ENCODE results near the gene DLL1.
A peak's percentile ranks its signal among the peaks of the same experiment; 100 is the strongest.

The DLL1 gene

GRCh38 chr6:170292111-170292406 is 1.2 kb upstream of the DLL1 start:
- no peak overlapping the region for H4K8ac ChIP-seq (ENCODE audit: low read depth, low read length)
- H3K23ac ChIP-seq (ENCODE audit: low read length), result no peak overlapping the region
- peaks cover 18% of the 10 kb centered on the region for H3K9me3 ChIP-seq (ENCODE audit: insufficient read depth, low read depth, low read length)
- H4K91ac ChIP-seq (ENCODE audit: low read depth, low read length), result no peak overlapping the region
- H3K4ac ChIP-seq (ENCODE audit: low read depth, low read length), result no peak overlapping the region
- H3K18ac ChIP-seq (ENCODE audit: low read length), result no peak overlapping the region
- H3K79me2 ChIP-seq (ENCODE audit: control insufficient read depth, insufficient read depth, low read length, poor library complexity), result no peaks in the 10 kb centered on the region
- H3K14ac ChIP-seq (ENCODE audit: low read length), result no peak overlapping the region
- H3K4me1 ChIP-seq (ENCODE audit: control insufficient read depth in 1 of 2, insufficient read depth in 2 of 2, low read length in 2 of 2), result peaks cover 16 to 50% of the 10 kb centered on the region in 2 experiments
- no peak overlapping the region for H2BK120ac ChIP-seq (ENCODE audit: insufficient read depth, low read length, poor library complexity)
- no peak overlapping the region for H2AFZ ChIP-seq (ENCODE audit: insufficient read depth, low read length, poor library complexity)
- H3K79me1 ChIP-seq (ENCODE audit: low read length), result peaks cover 3% of the 10 kb centered on the region
- peaks cover 85% of the 10 kb centered on the region for H3K27me3 ChIP-seq (ENCODE audit: insufficient read depth, low read length)
- peak overlapping the region; percentile 73 for H3K4me2 ChIP-seq (ENCODE audit: low read length)
- whole genome bisulfite sequencing (ENCODE audit: extremely low coverage, insufficient coverage, insufficient read length), result no CpG with 5 or more reads among the region's 11 CpGs
- no peak for DNase-seq
- H2BK12ac ChIP-seq (ENCODE audit: low read length), result no peak overlapping the region
- no peak overlapping the region for H3K4me3 ChIP-seq (ENCODE audit: low read depth, low read length)
- H3K36me3 ChIP-seq (ENCODE audit: control insufficient read depth in 1 of 2, insufficient read depth in 2 of 2, low read length in 2 of 2), result peaks cover 4 to 9% of the 10 kb centered on the region in 2 experiments
- H2AK5ac ChIP-seq (ENCODE audit: low read length), result no peak overlapping the region
- H3K27ac ChIP-seq (ENCODE audit: low read depth, low read length), result no peak overlapping the region
- H3K9ac ChIP-seq (ENCODE audit: low read length), result no peak overlapping the region
- H4K12ac ChIP-seq (ENCODE audit: low read depth, low read length), result no peak overlapping the region
- H2BK5ac ChIP-seq (ENCODE audit: low read depth, low read length, poor library complexity), result no peak overlapping the region

GRCh38 chr6:170291271-170292110 is 613 bp upstream of the DLL1 start:
- Histone ChIP-seq H3K27me3 (ENCODE audit: insufficient read depth, low read length) (peaks cover 79% of the 10 kb centered on the region), H3K9me3 (ENCODE audit: insufficient read depth, low read depth, low read length) (peaks cover 18% of the 10 kb centered on the region), H3K4me3 (ENCODE audit: low read depth, low read length) (no peak overlapping the region), H2BK12ac (ENCODE audit: low read length) (no peak overlapping the region), H4K8ac (ENCODE audit: low read depth, low read length) (no peak overlapping the region), H2BK120ac (ENCODE audit: insufficient read depth, low read length, poor library complexity) (peak overlapping the region; percentile 13), H3K9ac (ENCODE audit: low read length) (no peak overlapping the region), H3K18ac (ENCODE audit: low read length) (no peak overlapping the region), H4K12ac (ENCODE audit: low read depth, low read length) (no peak overlapping the region), H3K4me1 (ENCODE audit: control insufficient read depth in 1 of 2, insufficient read depth in 2 of 2, low read length in 2 of 2) (peaks cover 14 to 47% of the 10 kb centered on the region in 2 experiments), H2AK5ac (ENCODE audit: low read length) (no peak overlapping the region), H3K4ac (ENCODE audit: low read depth, low read length) (no peak overlapping the region), H3K36me3 (ENCODE audit: control insufficient read depth in 1 of 2, insufficient read depth in 2 of 2, low read length in 2 of 2) (peaks cover 4 to 9% of the 10 kb centered on the region in 2 experiments), H3K4me2 (ENCODE audit: low read length) (peak overlapping the region; percentile 73), H3K14ac (ENCODE audit: low read length) (no peak overlapping the region), H3K27ac (ENCODE audit: low read depth, low read length) (no peak overlapping the region), H3K23ac (ENCODE audit: low read length) (no peak overlapping the region), H2BK5ac (ENCODE audit: low read depth, low read length, poor library complexity) (no peak overlapping the region), H2AFZ (ENCODE audit: insufficient read depth, low read length, poor library complexity) (no peak overlapping the region), H3K79me1 (ENCODE audit: low read length) (peaks cover 3% of the 10 kb centered on the region), H3K79me2 (ENCODE audit: control insufficient read depth, insufficient read depth, low read length, poor library complexity) (no peaks in the 10 kb centered on the region), H4K91ac (ENCODE audit: low read depth, low read length) (peak overlapping the region; percentile 26)
- WGBS (ENCODE audit: extremely low coverage, insufficient coverage, insufficient read length), result no CpG with 5 or more reads among the region's 87 CpGs
- DNase-seq, result peak in 1 of 2 donors; percentile 32

GRCh38 chr6:170289951-170290295 is 955 bp downstream of the DLL1 start:
- peak overlapping the region; percentile 77 for H3K4me3 ChIP-seq (ENCODE audit: low read depth, low read length)
- H4K8ac ChIP-seq (ENCODE audit: low read depth, low read length), result peak overlapping the region; percentile 12
- no peak overlapping the region for H2AK5ac ChIP-seq (ENCODE audit: low read length)
- no peak overlapping the region for H2BK12ac ChIP-seq (ENCODE audit: low read length)
- H3K79me1 ChIP-seq (ENCODE audit: low read length), result peaks cover 3% of the 10 kb centered on the region
- no peak overlapping the region for H4K12ac ChIP-seq (ENCODE audit: low read depth, low read length)
- no peak overlapping the region for H3K9ac ChIP-seq (ENCODE audit: low read length)
- H3K27ac ChIP-seq (ENCODE audit: low read depth, low read length), result no peak overlapping the region
- peaks cover 8% of the 10 kb centered on the region for H3K9me3 ChIP-seq (ENCODE audit: insufficient read depth, low read depth, low read length)
- peaks cover 10 to 15% of the 10 kb centered on the region in 2 experiments for H3K36me3 ChIP-seq (ENCODE audit: control insufficient read depth in 1 of 2, insufficient read depth in 2 of 2, low read length in 2 of 2)
- no peak overlapping the region for H4K91ac ChIP-seq (ENCODE audit: low read depth, low read length)
- H3K4ac ChIP-seq (ENCODE audit: low read depth, low read length), result no peak overlapping the region
- no peaks in the 10 kb centered on the region for H3K79me2 ChIP-seq (ENCODE audit: control insufficient read depth, insufficient read depth, low read length, poor library complexity)
- peak overlapping the region; percentile 73 for H3K4me2 ChIP-seq (ENCODE audit: low read length)
- H3K23ac ChIP-seq (ENCODE audit: low read length), result no peak overlapping the region
- DNase-seq, result no peak
- peak overlapping the region; percentile 45 for H2AFZ ChIP-seq (ENCODE audit: insufficient read depth, low read length, poor library complexity)
- WGBS (ENCODE audit: extremely low coverage, insufficient coverage, insufficient read length), result no CpG with 5 or more reads among the region's 41 CpGs
- peaks cover 10 to 35% of the 10 kb centered on the region in 2 experiments for H3K4me1 ChIP-seq (ENCODE audit: control insufficient read depth in 1 of 2, insufficient read depth in 2 of 2, low read length in 2 of 2)
- H2BK120ac ChIP-seq (ENCODE audit: insufficient read depth, low read length, poor library complexity), result no peak overlapping the region
- H3K14ac ChIP-seq (ENCODE audit: low read length), result peak overlapping the region; percentile 42
- H3K18ac ChIP-seq (ENCODE audit: low read length), result peak overlapping the region; percentile 37
- peaks cover 63% of the 10 kb centered on the region for H3K27me3 ChIP-seq (ENCODE audit: insufficient read depth, low read length)
- no peak overlapping the region for H2BK5ac ChIP-seq (ENCODE audit: low read depth, low read length, poor library complexity)

DNA sequence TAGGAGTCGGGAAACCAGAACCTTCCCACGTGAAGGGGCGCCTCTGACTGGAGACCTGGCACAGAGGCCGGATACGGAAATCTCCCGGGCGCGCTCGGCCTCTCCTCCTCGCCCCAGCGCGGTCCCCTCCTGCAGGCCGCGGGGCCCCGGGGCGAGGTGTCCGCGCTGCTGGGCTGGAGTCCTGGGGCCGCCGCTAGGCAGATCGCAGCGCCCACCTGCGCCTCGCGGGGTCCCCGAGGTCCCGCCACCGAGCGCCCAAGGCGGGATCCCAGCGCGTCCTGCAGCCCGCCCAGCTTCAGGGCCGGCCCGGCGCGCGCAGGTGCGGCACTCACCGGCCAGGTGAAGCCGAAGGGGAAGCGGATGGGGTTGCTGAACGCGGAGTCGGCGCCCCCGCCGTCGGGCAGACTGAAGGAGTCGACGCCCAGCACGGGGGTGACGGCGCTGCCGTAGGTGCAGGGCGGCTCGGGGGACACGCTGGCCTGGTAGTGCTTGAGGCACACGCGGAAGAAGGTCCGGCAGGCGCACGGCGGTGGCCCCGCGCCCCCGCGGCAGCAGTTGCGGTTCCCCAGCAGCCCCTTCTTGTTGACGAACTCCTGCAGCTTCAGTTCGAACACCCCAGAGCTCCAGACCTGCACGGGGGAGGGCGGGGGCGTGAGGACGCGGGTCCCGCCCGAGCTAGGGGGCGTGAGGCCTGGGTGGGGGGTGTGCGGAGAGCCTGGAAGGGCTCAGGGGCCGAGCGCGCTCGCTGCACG is 1.5 kb downstream of the DLL1 start:
- Histone ChIP-seq H3K79me2 (ENCODE audit: control insufficient read depth, insufficient read depth, low read length, poor library complexity) (no peaks in the 10 kb centered on the region), H3K9me3 (ENCODE audit: insufficient read depth, low read depth, low read length) (peaks cover 8% of the 10 kb centered on the region), H3K4me1 (ENCODE audit: control insufficient read depth in 1 of 2, insufficient read depth in 2 of 2, low read length in 2 of 2) (peaks cover 10 to 35% of the 10 kb centered on the region in 2 experiments), H3K4me3 (ENCODE audit: low read depth, low read length) (peak overlapping the region; percentile 77), H2BK12ac (ENCODE audit: low read length) (no peak overlapping the region), H3K4ac (ENCODE audit: low read depth, low read length) (no peak overlapping the region), H2BK120ac (ENCODE audit: insufficient read depth, low read length, poor library complexity) (no peak overlapping the region), H3K79me1 (ENCODE audit: low read length) (peaks cover 3% of the 10 kb centered on the region), H3K9ac (ENCODE audit: low read length) (no peak overlapping the region), H4K91ac (ENCODE audit: low read depth, low read length) (peak overlapping the region; percentile 1), H3K27me3 (ENCODE audit: insufficient read depth, low read length) (peaks cover 57% of the 10 kb centered on the region), H4K12ac (ENCODE audit: low read depth, low read length) (no peak overlapping the region), H4K8ac (ENCODE audit: low read depth, low read length) (no peak overlapping the region), H2AFZ (ENCODE audit: insufficient read depth, low read length, poor library complexity) (peak overlapping the region; percentile 45), H3K27ac (ENCODE audit: low read depth, low read length) (no peak overlapping the region), H2BK5ac (ENCODE audit: low read depth, low read length, poor library complexity) (no peak overlapping the region), H2AK5ac (ENCODE audit: low read length) (no peak overlapping the region), H3K23ac (ENCODE audit: low read length) (no peak overlapping the region), H3K18ac (ENCODE audit: low read length) (peak overlapping the region; percentile 24), H3K14ac (ENCODE audit: low read length) (peak overlapping the region; percentile 3), H3K36me3 (ENCODE audit: control insufficient read depth in 1 of 2, insufficient read depth in 2 of 2, low read length in 2 of 2) (peaks cover 13 to 18% of the 10 kb centered on the region in 2 experiments), H3K4me2 (ENCODE audit: low read length) (peak overlapping the region; percentile 73)
- WGBS (ENCODE audit: extremely low coverage, insufficient coverage, insufficient read length), result no CpG with 5 or more reads among the region's 85 CpGs
- DNase-seq, result no peak
